MCF 10A (cell line): ENCODE data around the gene CD44. TPM values are rescaled to one million over a fixed set of nuclear protein-coding genes. Genes with fewer than 3 reads are reported as not detected.

Experiments
- BruUV-seq: library from RNA; stranded (reverse); fragments of 400-500 nt; replicated peaks from 2 replicates; lab custom pipeline; 2021; lab: Mats Ljungman, UMichigan
- CTCF ChIA-PET: fragments of 300-600 bp; sonication (Branson Sonifier 250); formaldehyde crosslinking; extraction: SDS; loops from one replicate; lab custom pipeline; 2021; ENCODE audit warnings: antibody characterized with exemption, inconsistent platforms; lab: Yijun Ruan, JAX
- POLR2A ChIA-PET: fragments of 300-600, 350-650 bp; sonication (Branson Sonifier 250); formaldehyde crosslinking; extraction: SDS; loops from one replicate; lab custom pipeline; 2020; ENCODE audit warnings: antibody characterized with exemption, inconsistent platforms; lab: Yijun Ruan, JAX
- DNase-seq: peaks from one replicate; pipeline ENCODE4 v3.0.0-alpha.2; 2018; ENCODE audit not compliant: unreplicated experiment
- H3K27ac Mint-ChIP-seq: one replicate; pipeline ENCODE4 v1.8.0; 2022; ENCODE audit warnings: mild to moderate bottlenecking, low read depth, mixed read lengths; ENCODE audit not compliant: unreplicated experiment
- H3K27me3 Mint-ChIP-seq: one replicate; pipeline ENCODE4 v1.8.0; 2022; ENCODE audit warnings: mixed read lengths; ENCODE audit not compliant: insufficient read depth, unreplicated experiment
- H3K36me3 Mint-ChIP-seq: one replicate; pipeline ENCODE4 v1.8.0; 2022; ENCODE audit warnings: mild to moderate bottlenecking, moderate library complexity, mixed read lengths; ENCODE audit not compliant: insufficient read depth, unreplicated experiment
- H3K4me1 Mint-ChIP-seq: one replicate; pipeline ENCODE4 v1.8.0; 2022; ENCODE audit warnings: mixed read lengths; ENCODE audit not compliant: insufficient read depth, unreplicated experiment
- H3K4me3 Mint-ChIP-seq: one replicate; pipeline ENCODE4 v1.8.0; 2022; ENCODE audit warnings: mild to moderate bottlenecking, moderate library complexity, mixed read lengths; ENCODE audit not compliant: unreplicated experiment
- H3K9me3 Mint-ChIP-seq: one replicate; pipeline ENCODE4 v1.8.0; 2022; ENCODE audit warnings: mixed read lengths; ENCODE audit not compliant: unreplicated experiment
- intact Hi-C: fragments of 100-400 bp; cut with micrococcal nuclease; formaldehyde crosslinking; loops from 2 replicates; pipeline ENCODE4 v1.14.1; 2022
- total RNA-seq: library from RNA; stranded (reverse); gene quantifications from 2 replicates; pipeline ENCODE4 v1.2.3, GENCODE V29; 2022
- TF ChIP-seq, protein P1 (sequence below): fragments of 200-600 bp; IDR thresholded peaks from one replicate; pipeline ENCODE4 v1.8.0; 2022; ENCODE audit warnings: antibody characterized with exemption, mild to moderate bottlenecking; ENCODE audit not compliant: unreplicated experiment

Gene CD44
- total RNA-seq, 1 experiment from 2014 or later, result 446 TPM

DNA sequence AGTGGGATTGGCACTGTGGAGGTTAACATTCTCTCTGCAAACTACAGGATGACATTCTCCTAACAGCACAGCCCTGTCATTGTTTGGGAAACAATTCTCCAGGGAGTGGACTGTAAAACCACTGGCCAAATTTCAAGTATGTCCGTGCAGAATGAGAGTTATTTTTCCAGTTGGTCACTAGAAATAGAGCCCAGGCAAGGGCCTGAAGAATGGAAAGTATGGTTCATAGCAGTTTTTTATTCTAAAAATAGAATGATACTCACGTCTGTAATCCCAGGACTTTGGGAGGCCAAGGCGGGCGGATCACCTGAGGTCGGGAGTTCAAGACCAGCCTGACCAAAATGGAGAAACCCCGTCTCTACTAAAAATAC, 39.0 kb upstream of the CD44 start:
- no TSS peak for BruUV-seq
- no peak for DNase-seq
- Mint-ChIP-seq H3K4me3 (no peak overlapping the region), H3K27me3 (no peaks in the 10 kb centered on the region), H3K36me3 (no peaks in the 10 kb centered on the region), H3K9me3 (no peaks in the 10 kb centered on the region), H3K4me1 (peaks cover 15% of the 10 kb centered on the region), H3K27ac (peak overlapping the region; percentile 18)
- TF ChIP-seq, protein P1, sequence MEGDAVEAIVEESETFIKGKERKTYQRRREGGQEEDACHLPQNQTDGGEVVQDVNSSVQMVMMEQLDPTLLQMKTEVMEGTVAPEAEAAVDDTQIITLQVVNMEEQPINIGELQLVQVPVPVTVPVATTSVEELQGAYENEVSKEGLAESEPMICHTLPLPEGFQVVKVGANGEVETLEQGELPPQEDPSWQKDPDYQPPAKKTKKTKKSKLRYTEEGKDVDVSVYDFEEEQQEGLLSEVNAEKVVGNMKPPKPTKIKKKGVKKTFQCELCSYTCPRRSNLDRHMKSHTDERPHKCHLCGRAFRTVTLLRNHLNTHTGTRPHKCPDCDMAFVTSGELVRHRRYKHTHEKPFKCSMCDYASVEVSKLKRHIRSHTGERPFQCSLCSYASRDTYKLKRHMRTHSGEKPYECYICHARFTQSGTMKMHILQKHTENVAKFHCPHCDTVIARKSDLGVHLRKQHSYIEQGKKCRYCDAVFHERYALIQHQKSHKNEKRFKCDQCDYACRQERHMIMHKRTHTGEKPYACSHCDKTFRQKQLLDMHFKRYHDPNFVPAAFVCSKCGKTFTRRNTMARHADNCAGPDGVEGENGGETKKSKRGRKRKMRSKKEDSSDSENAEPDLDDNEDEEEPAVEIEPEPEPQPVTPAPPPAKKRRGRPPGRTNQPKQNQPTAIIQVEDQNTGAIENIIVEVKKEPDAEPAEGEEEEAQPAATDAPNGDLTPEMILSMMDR, result no peak
- ChIA-PET POLR2A (interaction anchor here (0.7 kb wide), 1 partner anchor 69 kb away, joined by 3 read pairs; no protein-coding TSS in a partner anchor), CTCF (interaction anchor here (0.8 kb wide), 1 partner anchor 11 kb away, joined by 3 read pairs; no protein-coding TSS in a partner anchor)
- intact Hi-C loops, result no loop called here

DNA sequence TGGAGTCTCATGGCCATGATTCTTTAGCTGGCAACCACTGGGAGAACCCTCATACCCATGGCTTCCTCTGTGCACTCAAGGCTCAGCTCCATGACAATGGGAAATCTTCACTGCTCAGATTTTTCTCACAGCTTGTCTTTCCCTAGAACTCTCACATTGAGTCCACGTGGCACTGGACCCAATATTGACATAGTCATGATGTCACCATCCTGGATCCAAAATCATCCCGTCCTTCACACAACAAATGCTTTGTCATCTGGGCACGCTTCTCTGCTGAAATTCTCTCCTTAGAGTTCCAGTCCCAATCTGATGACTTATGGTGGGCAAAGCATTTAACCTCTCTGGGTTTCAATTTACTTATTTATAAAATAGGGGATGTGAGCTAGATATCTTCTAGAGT, 37.7 kb upstream of the CD44 start:
- BruUV-seq, result no TSS peak
- Mint-ChIP-seq H3K4me1 (peaks cover 15% of the 10 kb centered on the region), H3K36me3 (no peaks in the 10 kb centered on the region), H3K27me3 (no peaks in the 10 kb centered on the region), H3K9me3 (no peaks in the 10 kb centered on the region), H3K27ac (no peak overlapping the region), H3K4me3 (no peak overlapping the region)
- ChIA-PET POLR2A (interaction anchor here (0.5 to 1.6 kb wide), 3 partner anchors 10 to 162 kb away, joined by 3 to 8 read pairs (median 4); no protein-coding TSS in a partner anchor), CTCF (interaction anchor here (0.7 to 1.4 kb wide), 2 partner anchors 15 to 212 kb away, joined by 3 to 6 read pairs; no protein-coding TSS in a partner anchor)
- intact Hi-C loops, result no loop called here
- DNase-seq, result no peak
- TF ChIP-seq, protein P1, result no peak

- no peaks in the 10 kb centered on the region for H3K36me3 Mint-ChIP-seq
- TF ChIP-seq, protein P1, result no peak
- BruUV-seq, result no TSS peak
- no peaks in the 10 kb centered on the region for H3K27me3 Mint-ChIP-seq
- ChIA-PET CTCF (interaction anchor here (1.1 kb wide), 2 partner anchors 11 to 38 kb away, joined by 4 to 5 read pairs; no protein-coding TSS in a partner anchor), POLR2A (interaction anchor here (1.5 kb wide), 1 partner anchor 9 kb away, joined by 8 read pairs; no protein-coding TSS in a partner anchor)
- no peak overlapping the region for H3K4me3 Mint-ChIP-seq
- H3K4me1 Mint-ChIP-seq, result peaks cover 15% of the 10 kb centered on the region
- intact Hi-C loops, result no loop called here
- no peak overlapping the region for H3K27ac Mint-ChIP-seq
- H3K9me3 Mint-ChIP-seq, result no peaks in the 10 kb centered on the region
- no peak for DNase-seq
These were observed 36.7 kb upstream of the CD44 start for GRCh38 chr11:35102267-35102666.

DNA sequence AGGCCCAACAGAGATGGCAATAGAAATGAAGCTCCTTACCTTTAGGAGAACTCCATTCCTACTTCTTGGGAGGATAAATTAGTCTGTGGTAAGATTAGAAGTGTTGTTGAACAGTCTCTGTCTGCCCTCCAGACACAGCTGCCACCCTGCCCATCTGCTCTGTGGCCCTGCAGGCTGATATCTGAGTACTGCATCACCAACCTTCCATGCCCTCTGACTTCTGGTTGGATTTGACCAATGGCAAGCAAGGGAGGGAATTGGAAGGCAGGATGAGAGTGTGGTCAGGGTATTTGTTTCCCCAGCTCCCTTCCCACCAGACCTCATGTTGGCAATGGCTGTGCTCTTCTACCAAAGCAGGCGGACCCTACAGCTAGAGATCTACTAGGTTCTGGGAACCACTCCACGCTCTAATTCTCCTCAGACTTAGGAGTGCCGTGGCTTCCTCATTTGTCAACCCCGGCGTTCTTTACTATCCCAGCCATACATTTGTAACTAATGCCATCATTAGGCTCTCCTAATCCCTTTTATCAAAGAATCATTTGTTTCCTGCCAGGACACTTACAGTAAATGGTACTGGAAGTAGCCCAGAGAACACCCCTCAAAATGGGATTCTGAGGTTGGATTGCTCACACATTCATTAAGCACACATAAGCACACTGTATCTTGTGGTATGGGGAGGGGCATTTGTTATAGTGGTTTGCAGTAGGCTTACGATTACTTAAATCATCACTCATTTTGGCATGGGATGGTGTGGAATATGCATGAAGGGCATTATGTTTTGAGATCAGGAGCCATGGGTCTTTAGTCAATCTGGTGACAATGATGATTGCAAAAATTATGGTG, 35.4 kb upstream of the CD44 start:
- H3K4me3 Mint-ChIP-seq, result no peak overlapping the region
- no TSS peak for BruUV-seq

More for the DNA sequence above, 35.4 kb upstream of the CD44 start:
- no peaks in the 10 kb centered on the region for H3K36me3 Mint-ChIP-seq
- no peaks in the 10 kb centered on the region for H3K27me3 Mint-ChIP-seq
- no peaks in the 10 kb centered on the region for H3K9me3 Mint-ChIP-seq
- intact Hi-C loops, result no loop called here
- no peak overlapping the region for H3K27ac Mint-ChIP-seq
- H3K4me1 Mint-ChIP-seq, result peaks cover 15% of the 10 kb centered on the region
- ChIA-PET CTCF (no interaction called here), POLR2A (no interaction called here)
- TF ChIP-seq, protein P1, result no peak
- DNase-seq, result no peak
